H1 (cell line): ENCODE measurements around the gene CYTIP. TPM values are rescaled to one million over a fixed set of nuclear protein-coding genes. Genes with fewer than 3 reads are reported as not detected.

ENCODE experiments used
- CTCF ChIA-PET: fragments of 300-600 bp; sonication (Branson Sonifier 250); formaldehyde crosslinking; loops from one replicate; lab custom pipeline; 2021; ENCODE audit not compliant: partially characterized antibody; lab: Charles Lee
- POLR2A ChIA-PET: fragments of 300-600 bp; sonication (Branson Sonifier 250); formaldehyde crosslinking; loops from one replicate; lab custom pipeline; 2021; ENCODE audit warnings: inconsistent platforms; ENCODE audit not compliant: partially characterized antibody; lab: Charles Lee
- DNase-seq, 2 experiments: peaks; one replicate each; pipeline versions ENCODE4 v3.0.0 to v3.0.0-alpha.2; 2010 to 2022; ENCODE audit warnings: low spot score in 2 of 2, low read depth in 1 of 2, mixed read lengths in 1 of 2
- FAIRE-seq: peaks from 2 replicates; lab custom pipeline; 2011; peaks lifted over from hg19 to GRCh38; lab: Jason Lieb, UNC
- H2AFZ ChIP-seq: 2 replicates; pipeline ENCODE4 v1.8.1; 2012; ENCODE audit warnings: low read length, inconsistent platforms
- H2AK5ac ChIP-seq: 2 replicates; pipeline ENCODE4 v1.6.1; 2013; ENCODE audit warnings: low read depth, low read length
- H2BK120ac ChIP-seq: replicated peaks from 2 replicates; pipeline ENCODE3; 2013; ENCODE audit warnings: low read depth, low read length, inconsistent platforms
- H2BK12ac ChIP-seq: 2 replicates; pipeline ENCODE4 v1.6.1; 2013; ENCODE audit warnings: low read depth, low read length
- H2BK15ac ChIP-seq: 2 replicates; pipeline ENCODE4 v1.6.1; 2013; ENCODE audit warnings: low read length
- H2BK20ac ChIP-seq: 2 replicates; pipeline ENCODE4 v1.6.1; 2013; ENCODE audit warnings: low read length
- H2BK5ac ChIP-seq: 2 replicates; pipeline ENCODE4 v1.6.1; 2013; ENCODE audit warnings: low read depth, low read length
- H3K14ac ChIP-seq: 2 replicates; pipeline ENCODE4 v1.6.1; 2013; ENCODE audit warnings: inconsistent platforms; ENCODE audit not compliant: insufficient read length
- H3K18ac ChIP-seq: 2 replicates; pipeline ENCODE4 v1.6.1; 2013; ENCODE audit warnings: low read length; ENCODE audit errors: extremely low read depth
- H3K23ac ChIP-seq: 2 replicates; pipeline ENCODE4 v1.6.1; 2013; ENCODE audit warnings: inconsistent platforms; ENCODE audit not compliant: insufficient read length
- H3K23me2 ChIP-seq: 2 replicates; pipeline ENCODE4 v1.6.1; 2013; ENCODE audit warnings: low read depth, low read length
- H3K27ac ChIP-seq: 2 replicates; pipeline ENCODE4 v1.6.1; 2011; ENCODE audit warnings: low read depth, low read length, inconsistent platforms
- H3K27me3 ChIP-seq, 4 experiments: replicated peaks in 1 of 4; 1 replicate in 1 of 4; 2 replicates in 3 of 4; pipeline versions ENCODE4 v1.6.1 to v1.8.1; 2011 to 2013; ENCODE audit warnings: low read length in 3 of 4, mild to moderate bottlenecking in 3 of 4, inconsistent platforms in 2 of 4, mixed read lengths in 2 of 4, moderate library complexity in 1 of 4; ENCODE audit not compliant: control insufficient read depth in 3 of 4, insufficient read depth in 3 of 4; ENCODE audit errors: extremely low read depth in 1 of 4
- H3K36me3 ChIP-seq, 4 experiments: 2 replicates each; pipeline versions ENCODE4 v1.6.1 to v1.8.1; 2011 to 2013; ENCODE audit warnings: mild to moderate bottlenecking in 4 of 4, low read length in 3 of 4, moderate library complexity in 2 of 4, control low read depth in 1 of 4, inconsistent platforms in 1 of 4; ENCODE audit not compliant: insufficient read depth in 4 of 4, control insufficient read depth in 2 of 4
- H3K4ac ChIP-seq: replicated peaks from 2 replicates; pipeline ENCODE3; 2013; ENCODE audit warnings: low read length, low read depth, mixed read lengths, inconsistent platforms; ENCODE audit not compliant: insufficient read length
- H3K4me1 ChIP-seq, 4 experiments: replicated peaks in 1 of 4; 1 replicate in 1 of 4; 2 replicates in 3 of 4; pipeline versions ENCODE4 v1.6.1 to v1.8.1; 2011 to 2013; ENCODE audit warnings: low read length in 3 of 4, inconsistent platforms in 2 of 4, mixed read lengths in 1 of 4; ENCODE audit not compliant: insufficient read depth in 4 of 4, control insufficient read depth in 3 of 4
- H3K4me2 ChIP-seq, 2 experiments: 2 replicates each; pipeline versions ENCODE4 v1.6.1 to v1.8.1; 2011 to 2013; ENCODE audit warnings: low read depth in 2 of 2, low read length in 2 of 2, control low read depth in 1 of 2, inconsistent platforms in 1 of 2, mild to moderate bottlenecking in 1 of 2; ENCODE audit not compliant: insufficient read depth in 1 of 2
- H3K4me3 ChIP-seq, 4 experiments: fragments of 200-600, 300-600 bp in 1 of 4; sonication (generic), shearing (Covaris generic), sonication (Bioruptor Twin) in 1 of 4; 2 replicates each; pipeline versions ENCODE4 v1.5.1 to v1.8.1; 2011 to 2016; ENCODE audit warnings: low read length in 4 of 4, low read depth in 3 of 4, control low read depth in 2 of 4, inconsistent platforms in 2 of 4, mild to moderate bottlenecking in 2 of 4, mixed read lengths in 1 of 4, moderate library complexity in 1 of 4; ENCODE audit not compliant: insufficient read depth in 2 of 4; ENCODE audit errors: extremely low read depth in 1 of 4
- H3K56ac ChIP-seq: replicated peaks from 2 replicates; pipeline ENCODE3; 2013; ENCODE audit warnings: low read depth, mild to moderate bottlenecking, mixed read lengths, low read length, inconsistent platforms; ENCODE audit not compliant: insufficient read length
- H3K79me1 ChIP-seq: 2 replicates; pipeline ENCODE4 v1.6.1; 2013; ENCODE audit warnings: low read depth, low read length, control low read depth
- H3K79me2 ChIP-seq, 2 experiments: 2 replicates each; pipeline versions ENCODE4 v1.6.1 to v1.8.1; 2012 to 2013; ENCODE audit warnings: low read length in 2 of 2, mild to moderate bottlenecking in 2 of 2, inconsistent platforms in 1 of 2; ENCODE audit not compliant: insufficient read depth in 2 of 2, control insufficient read depth in 1 of 2
- H3K9ac ChIP-seq, 4 experiments: replicated peaks in 1 of 4; 1 replicate in 1 of 4; 2 replicates in 3 of 4; pipeline versions ENCODE4 v1.6.1 to v1.8.1; 2011 to 2013; ENCODE audit warnings: low read depth in 3 of 4, low read length in 3 of 4, control low read depth in 2 of 4, mild to moderate bottlenecking in 2 of 4, moderate library complexity in 2 of 4, inconsistent platforms in 1 of 4; ENCODE audit errors: extremely low read depth in 1 of 4
- H3K9me3 ChIP-seq, 2 experiments: 2 replicates each; pipeline versions ENCODE4 v1.6.1 to v1.8.1; 2012 to 2013; ENCODE audit warnings: mild to moderate bottlenecking in 2 of 2, moderate library complexity in 2 of 2, control low read depth in 1 of 2, inconsistent platforms in 1 of 2, low read depth in 1 of 2, low read length in 1 of 2, mixed read lengths in 1 of 2; ENCODE audit not compliant: insufficient read depth in 2 of 2
- H4K20me1 ChIP-seq, 2 experiments: replicated peaks in 1 of 2; 2 replicates each; pipeline versions ENCODE3 to v1.8.1; 2011 to 2013; ENCODE audit warnings: inconsistent platforms in 2 of 2, low read length in 2 of 2, mild to moderate bottlenecking in 1 of 2; ENCODE audit not compliant: insufficient read depth in 2 of 2, control insufficient read depth in 1 of 2
- H4K5ac ChIP-seq: 2 replicates; pipeline ENCODE4 v1.6.1; 2013; ENCODE audit warnings: low read length, low read depth, mixed read lengths, inconsistent platforms; ENCODE audit not compliant: insufficient read length
- H4K8ac ChIP-seq: 2 replicates; pipeline ENCODE4 v1.8.0; 2013; ENCODE audit warnings: mild to moderate bottlenecking, moderate library complexity, low read length, inconsistent platforms; ENCODE audit not compliant: insufficient read depth; ENCODE audit errors: extremely low read depth
- H4K91ac ChIP-seq: replicated peaks from 2 replicates; pipeline ENCODE3; 2013; ENCODE audit warnings: low read length, mixed read lengths, inconsistent platforms; ENCODE audit not compliant: insufficient read length
- CBX5 ChIP-seq: fragments of 300-800, 300-1000 bp; sonication (generic); IDR thresholded peaks from 2 replicates; pipeline ENCODE4 v1.7.1; 2016; ENCODE audit warnings: antibody characterized with exemption, low read length, low read depth
- CEBPB ChIP-seq: IDR thresholded peaks from 2 replicates; pipeline ENCODE4 v1.6.1; 2012; ENCODE audit warnings: low read depth, low read length
- CHD1 ChIP-seq: IDR thresholded peaks from 2 replicates; pipeline ENCODE4 v1.6.1; 2012; ENCODE audit warnings: low read depth, low read length, improper control_type of control experiment
- EP300 ChIP-seq, 2 experiments: IDR thresholded peaks; 1 replicate in 1 of 2; 2 replicates in 1 of 2; pipeline ENCODE4 v1.6.1; 2011 to 2012; ENCODE audit warnings: low read depth in 2 of 2, low read length in 2 of 2, mild to moderate bottlenecking in 2 of 2, borderline replicate concordance in 1 of 2, inconsistent platforms in 1 of 2, moderate library complexity in 1 of 2
- GTF2F1 ChIP-seq: IDR thresholded peaks from 2 replicates; pipeline ENCODE4 v1.6.1; 2012; ENCODE audit warnings: low read depth, low read length, improper control_type of control experiment, borderline replicate concordance
- MAX ChIP-seq: IDR thresholded peaks from 2 replicates; pipeline ENCODE4 v1.6.1; 2012; ENCODE audit warnings: inconsistent platforms
- TEAD4 ChIP-seq: IDR thresholded peaks from 2 replicates; pipeline ENCODE4 v1.6.1; 2012; ENCODE audit warnings: low read depth, low read length, inconsistent platforms, mixed read lengths
- whole genome bisulfite sequencing, 2 experiments: shearing (Covaris generic) in 1 of 2; methylation state at CpG; one replicate each; pipeline versions ENCODE4 v1.1.6 to v1.1.7; 2013 to 2015; ENCODE audit warnings: low lambda C conversion rate in 2 of 2, mixed read lengths in 2 of 2, inconsistent platforms in 1 of 2, low coverage in 1 of 2, missing lambda C conversion rate in 1 of 2; ENCODE audit not compliant: insufficient replicate concordance in 2 of 2, insufficient coverage in 1 of 2, insufficient read length in 1 of 2; ENCODE audit errors: extremely low coverage in 1 of 2, missing lambda C conversion rate in 1 of 2; 5-methylcytosine and 5-hydroxymethylcytosine counted together
- polyA plus RNA-seq, 7 experiments: library from polyadenylated mRNA; depleted of rRNA in 3 of 7; stranded (reverse) in 5 of 7; unstranded in 2 of 7; fragments of >200 nt in 5 of 7; fragments of 200-250 nt in 2 of 7; gene quantifications; 1 replicate in 5 of 7; 2 replicates in 1 of 7; 4 replicates in 1 of 7; pipeline versions ENCODE4 v1.2.1 to v1.2.3, GENCODE V29; 2011 to 2013; ENCODE audit warnings: missing spikeins in 2 of 7, mixed read lengths in 2 of 7
- total RNA-seq: library from RNA; stranded (reverse); fragmentation: NEBNext Ultra II Directional; extraction: Animal tissue kit (Norgen Biotek cat#: 25700); gene quantifications from 2 replicates; pipeline ENCODE4 v1.2.1, GENCODE V29; 2021

CYTIP gene
- total and polyA plus RNA-seq, 2 of the 8 experiments (the other 6 are each of a cell fraction or from before 2014, with no cell fraction given) = 0.12 TPM; not detected in 1

GRCh38 chr2:157426477-157426994, 17.4 kb downstream of the CYTIP start:
- H3K18ac ChIP-seq = no peak overlapping the region
- H3K79me2 ChIP-seq = no peaks in the 10 kb centered on the region
- no peak overlapping the region for H2AK5ac ChIP-seq
- no peak overlapping the region for H3K27ac ChIP-seq
- no peak overlapping the region for H2BK5ac ChIP-seq
- no peaks in the 10 kb centered on the region for H3K4me1 ChIP-seq
- no peak overlapping the region for H3K4ac ChIP-seq
- H3K9me3 ChIP-seq = no peaks in the 10 kb centered on the region
- H2BK12ac ChIP-seq = no peak overlapping the region
- TF ChIP-seq CHD1 (no peak), TEAD4 (no peak), MAX (no peak), CEBPB (no peak), EP300 (IDR thresholded peaks at IDR 0.05; ENCODE audit: borderline replicate concordance in 1 of 2, low read depth in 2 of 2, low read length in 2 of 2) (no peak), GTF2F1 (no peak), CBX5 (no peak)
- no peaks in the 10 kb centered on the region for H3K27me3 ChIP-seq
- DNase-seq = no peak
- CTCF ChIA-PET = no interaction called here
- no peak overlapping the region for H4K91ac ChIP-seq
- WGBS, 2 experiments = 97% methylated on average over 4 of the region's 4 CpGs; no CpG with 5 or more reads in 1 of the 2 experiments
- H2BK15ac ChIP-seq = no peak overlapping the region
- H3K14ac ChIP-seq = no peak overlapping the region
- H3K4me3 ChIP-seq = no peak overlapping the region
- no peak overlapping the region for H2AFZ ChIP-seq
- no peaks in the 10 kb centered on the region for H3K36me3 ChIP-seq
- H2BK120ac ChIP-seq = no peak overlapping the region
- no peaks in the 10 kb centered on the region for H3K23me2 ChIP-seq
- FAIRE-seq = no peak
- H3K9ac ChIP-seq = no peak overlapping the region
- H3K23ac ChIP-seq = no peak overlapping the region
- H3K4me2 ChIP-seq = no peak overlapping the region
- no peaks in the 10 kb centered on the region for H3K79me1 ChIP-seq
- H2BK20ac ChIP-seq = no peak overlapping the region
- no peak overlapping the region for H3K56ac ChIP-seq
- POLR2A ChIA-PET = no interaction called here
- H4K8ac ChIP-seq = no peak overlapping the region
- no peaks in the 10 kb centered on the region for H4K20me1 ChIP-seq
- H4K5ac ChIP-seq = no peak overlapping the region
